K562 (cell line): ENCODE data around the gene CCNL1. TPM values are rescaled to one million over a fixed set of nuclear protein-coding genes. Genes with fewer than 3 reads are reported as not detected.

Source experiments
- EGR1 ChIP-seq: fragments of 450-650 bp; conservative IDR thresholded peaks from 2 replicates; pipeline ENCODE4 v1.6.1; 2017; ENCODE audit warnings: mild to moderate bottlenecking
- GTF2A2 ChIP-seq: IDR thresholded peaks from 2 replicates; pipeline ENCODE4 v1.6.1; 2016; ENCODE audit warnings: mild to moderate bottlenecking, missing genetic modification characterization, missing compliant biosample characterization
- JUN ChIP-seq, 2 experiments: sonication (generic) in 1 of 2; formaldehyde crosslinking in 1 of 2; IDR thresholded peaks; 2 replicates each; pipeline versions ENCODE4 v1.6.1 to v1.8.0; 2012 to 2022; ENCODE audit warnings: borderline replicate concordance in 2 of 2, mild to moderate bottlenecking in 2 of 2, improper control_type of control experiment in 1 of 2, low read depth in 1 of 2, low read length in 1 of 2, missing genetic modification reagents in 1 of 2
- JUND ChIP-seq, 2 experiments: IDR thresholded peaks; 2 replicates in 1 of 2; 3 replicates in 1 of 2; pipeline ENCODE4 v1.6.1; 2011; ENCODE audit warnings: borderline replicate concordance in 2 of 2, low read depth in 2 of 2, low read length in 2 of 2, improper control_type of control experiment in 1 of 2, missing biosample characterization in 1 of 2, missing genetic modification characterization in 1 of 2, missing genetic modification reagents in 1 of 2
- MAFK ChIP-seq: IDR thresholded peaks from 2 replicates; pipeline ENCODE4 v1.6.1; 2011; ENCODE audit warnings: low read length, improper control_type of control experiment
- PBX2 ChIP-seq, 2 experiments: IDR thresholded peaks in 1 of 2; conservative IDR thresholded peaks in 1 of 2; 2 replicates each; pipeline ENCODE4 v1.6.1; 2016; ENCODE audit warnings: low read depth in 2 of 2, mild to moderate bottlenecking in 1 of 2, missing compliant biosample characterization in 1 of 2, missing genetic modification characterization in 1 of 2, moderate library complexity in 1 of 2
- SOX6 ChIP-seq: fragments of 450-650 bp; IDR thresholded peaks from 2 replicates; pipeline ENCODE4 v1.6.1; 2014; ENCODE audit warnings: mild to moderate bottlenecking
- TEAD4 ChIP-seq, 2 experiments: sonication (generic) in 1 of 2; formaldehyde crosslinking in 1 of 2; IDR thresholded peaks; 2 replicates each; pipeline versions ENCODE4 v1.6.1 to v1.8.0; 2012 to 2022; ENCODE audit warnings: borderline replicate concordance in 1 of 2, inconsistent platforms in 1 of 2, low read length in 1 of 2, mild to moderate bottlenecking in 1 of 2, missing genetic modification reagents in 1 of 2
- ZNF408 ChIP-seq: fragments of 250-450 bp; sonication (Bioruptor Pico); IDR thresholded peaks from 2 replicates; pipeline ENCODE4 v1.4.0; 2020; ENCODE audit warnings: low read depth, mild to moderate bottlenecking, moderate library complexity
- polyA plus RNA-seq, 8 experiments: library from polyadenylated mRNA; depleted of rRNA in 4 of 8; stranded (reverse) in 5 of 8; unstranded in 3 of 8; fragments of >200 nt; fragmentation: Nextera tagmentation in 2 of 8; fragmentation: Illumina TruSeq in 1 of 8; extraction: Ambion mirVana in 2 of 8; extraction: Trizol in 1 of 8; gene quantifications; 2 replicates each; pipeline versions ENCODE4 v1.2.1 to v1.2.3, GENCODE V29; 2011 to 2014; ENCODE audit warnings: inconsistent platforms in 1 of 8, missing spikeins in 1 of 8
- total RNA-seq, 7 experiments: library from RNA; depleted of rRNA in 6 of 7; stranded (reverse); fragments of >200 nt in 6 of 7; fragmentation: Illumina TruSeq in 2 of 7; extraction: Trizol in 2 of 7; gene quantifications; 2 replicates each; pipeline versions ENCODE4 v1.2.1 to v1.2.3, GENCODE V29; 2011 to 2021; ENCODE audit warnings: low replicate concordance in 1 of 7
- TF ChIP-seq, protein P1 (sequence below), 2 experiments: fragments of 450-650 bp in 1 of 2; IDR thresholded peaks; 2 replicates each; pipeline ENCODE4 v1.6.1; 2011 to 2017; ENCODE audit warnings: low read depth in 2 of 2, antibody characterized with exemption in 1 of 2, borderline replicate concordance in 1 of 2, low read length in 1 of 2, mild to moderate bottlenecking in 1 of 2, mixed read lengths in 1 of 2; ENCODE audit not compliant: control insufficient read depth in 1 of 2
- TF ChIP-seq, protein P2 (sequence below), 2 experiments: fragments of 450-650 bp; IDR thresholded peaks; 2 replicates each; pipeline ENCODE4 v1.6.1; 2018; ENCODE audit warnings: mild to moderate bottlenecking in 2 of 2, low read depth in 1 of 2; ENCODE audit not compliant: partially characterized antibody in 2 of 2
- TF ChIP-seq, protein P3 (sequence below): fragments of 450-650 bp; IDR thresholded peaks from 2 replicates; pipeline ENCODE4 v1.6.1; 2016

The CCNL1 gene
- total and polyA plus RNA-seq, 9 of the 15 experiments (the other 6 are each of a cell fraction or from before 2014, with no cell fraction given): 16.1 to 186 (median 132) TPM

DNA sequence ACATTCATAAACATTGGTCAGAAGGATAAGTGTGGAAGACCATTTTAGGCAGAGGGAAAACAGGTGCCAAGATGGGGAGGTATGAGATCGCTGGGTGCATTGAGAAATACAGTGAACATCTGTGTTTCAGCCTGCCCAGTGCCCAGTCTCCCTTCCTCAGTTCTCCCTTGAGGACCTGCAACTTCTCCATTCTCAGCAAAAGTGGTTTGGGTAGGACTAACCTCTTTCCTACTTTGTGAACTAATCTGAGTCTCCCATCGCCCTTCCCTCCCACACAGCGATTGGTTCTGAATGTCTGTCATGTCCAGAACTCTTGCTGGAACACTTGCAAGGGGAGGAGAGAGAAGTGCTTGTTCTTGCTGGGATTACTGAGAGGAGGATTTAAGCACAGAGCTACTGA is 10.9 kb upstream of the CCNL1 start (continued):
- TF ChIP-seq JUND (IDR thresholded peaks at IDR 0.05; ENCODE audit: borderline replicate concordance, low read depth, low read length): no peak
- peak; percentile 57; the same call in 1 of the 3 replicates for TF ChIP-seq JUND (tag; IDR thresholded peaks at IDR 0.05; ENCODE audit: borderline replicate concordance, low read depth, low read length)
- TF ChIP-seq, protein P1, sequence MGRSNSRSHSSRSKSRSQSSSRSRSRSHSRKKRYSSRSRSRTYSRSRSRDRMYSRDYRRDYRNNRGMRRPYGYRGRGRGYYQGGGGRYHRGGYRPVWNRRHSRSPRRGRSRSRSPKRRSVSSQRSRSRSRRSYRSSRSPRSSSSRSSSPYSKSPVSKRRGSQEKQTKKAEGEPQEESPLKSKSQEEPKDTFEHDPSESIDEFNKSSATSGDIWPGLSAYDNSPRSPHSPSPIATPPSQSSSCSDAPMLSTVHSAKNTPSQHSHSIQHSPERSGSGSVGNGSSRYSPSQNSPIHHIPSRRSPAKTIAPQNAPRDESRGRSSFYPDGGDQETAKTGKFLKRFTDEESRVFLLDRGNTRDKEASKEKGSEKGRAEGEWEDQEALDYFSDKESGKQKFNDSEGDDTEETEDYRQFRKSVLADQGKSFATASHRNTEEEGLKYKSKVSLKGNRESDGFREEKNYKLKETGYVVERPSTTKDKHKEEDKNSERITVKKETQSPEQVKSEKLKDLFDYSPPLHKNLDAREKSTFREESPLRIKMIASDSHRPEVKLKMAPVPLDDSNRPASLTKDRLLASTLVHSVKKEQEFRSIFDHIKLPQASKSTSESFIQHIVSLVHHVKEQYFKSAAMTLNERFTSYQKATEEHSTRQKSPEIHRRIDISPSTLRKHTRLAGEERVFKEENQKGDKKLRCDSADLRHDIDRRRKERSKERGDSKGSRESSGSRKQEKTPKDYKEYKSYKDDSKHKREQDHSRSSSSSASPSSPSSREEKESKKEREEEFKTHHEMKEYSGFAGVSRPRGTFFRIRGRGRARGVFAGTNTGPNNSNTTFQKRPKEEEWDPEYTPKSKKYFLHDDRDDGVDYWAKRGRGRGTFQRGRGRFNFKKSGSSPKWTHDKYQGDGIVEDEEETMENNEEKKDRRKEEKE (IDR thresholded peaks at IDR 0.05; ENCODE audit: borderline replicate concordance in 1 of 2, control insufficient read depth in 1 of 2, low read depth in 2 of 2, low read length in 1 of 2): no peak
- no peak for TF ChIP-seq JUN (IDR thresholded peaks at IDR 0.05; ENCODE audit: borderline replicate concordance, low read depth, low read length)
- TF ChIP-seq JUN (CRISPR knock-in tag; IDR thresholded peaks at IDR 0.05; ENCODE audit: borderline replicate concordance): no peak
- no peak for TF ChIP-seq MAFK
- TF ChIP-seq, protein P2, sequence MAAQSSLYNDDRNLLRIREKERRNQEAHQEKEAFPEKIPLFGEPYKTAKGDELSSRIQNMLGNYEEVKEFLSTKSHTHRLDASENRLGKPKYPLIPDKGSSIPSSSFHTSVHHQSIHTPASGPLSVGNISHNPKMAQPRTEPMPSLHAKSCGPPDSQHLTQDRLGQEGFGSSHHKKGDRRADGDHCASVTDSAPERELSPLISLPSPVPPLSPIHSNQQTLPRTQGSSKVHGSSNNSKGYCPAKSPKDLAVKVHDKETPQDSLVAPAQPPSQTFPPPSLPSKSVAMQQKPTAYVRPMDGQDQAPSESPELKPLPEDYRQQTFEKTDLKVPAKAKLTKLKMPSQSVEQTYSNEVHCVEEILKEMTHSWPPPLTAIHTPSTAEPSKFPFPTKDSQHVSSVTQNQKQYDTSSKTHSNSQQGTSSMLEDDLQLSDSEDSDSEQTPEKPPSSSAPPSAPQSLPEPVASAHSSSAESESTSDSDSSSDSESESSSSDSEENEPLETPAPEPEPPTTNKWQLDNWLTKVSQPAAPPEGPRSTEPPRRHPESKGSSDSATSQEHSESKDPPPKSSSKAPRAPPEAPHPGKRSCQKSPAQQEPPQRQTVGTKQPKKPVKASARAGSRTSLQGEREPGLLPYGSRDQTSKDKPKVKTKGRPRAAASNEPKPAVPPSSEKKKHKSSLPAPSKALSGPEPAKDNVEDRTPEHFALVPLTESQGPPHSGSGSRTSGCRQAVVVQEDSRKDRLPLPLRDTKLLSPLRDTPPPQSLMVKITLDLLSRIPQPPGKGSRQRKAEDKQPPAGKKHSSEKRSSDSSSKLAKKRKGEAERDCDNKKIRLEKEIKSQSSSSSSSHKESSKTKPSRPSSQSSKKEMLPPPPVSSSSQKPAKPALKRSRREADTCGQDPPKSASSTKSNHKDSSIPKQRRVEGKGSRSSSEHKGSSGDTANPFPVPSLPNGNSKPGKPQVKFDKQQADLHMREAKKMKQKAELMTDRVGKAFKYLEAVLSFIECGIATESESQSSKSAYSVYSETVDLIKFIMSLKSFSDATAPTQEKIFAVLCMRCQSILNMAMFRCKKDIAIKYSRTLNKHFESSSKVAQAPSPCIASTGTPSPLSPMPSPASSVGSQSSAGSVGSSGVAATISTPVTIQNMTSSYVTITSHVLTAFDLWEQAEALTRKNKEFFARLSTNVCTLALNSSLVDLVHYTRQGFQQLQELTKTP (IDR thresholded peaks at IDR 0.05; ENCODE audit: low read depth in 1 of 2, partially characterized antibody in 2 of 2): peak in 1 of 2 experiments; percentile 25
- peak; percentile 10; the same call in 1 of the 2 replicates for TF ChIP-seq SOX6
- TF ChIP-seq TEAD4 (IDR thresholded peaks at IDR 0.05; ENCODE audit: low read length): peak; percentile 23; the same call in 1 of the 2 replicates
- no peak for TF ChIP-seq TEAD4 (CRISPR knock-in tag; IDR thresholded peaks at IDR 0.05; ENCODE audit: borderline replicate concordance)
- TF ChIP-seq GTF2A2 (tag): no peak
- TF ChIP-seq, protein P3, sequence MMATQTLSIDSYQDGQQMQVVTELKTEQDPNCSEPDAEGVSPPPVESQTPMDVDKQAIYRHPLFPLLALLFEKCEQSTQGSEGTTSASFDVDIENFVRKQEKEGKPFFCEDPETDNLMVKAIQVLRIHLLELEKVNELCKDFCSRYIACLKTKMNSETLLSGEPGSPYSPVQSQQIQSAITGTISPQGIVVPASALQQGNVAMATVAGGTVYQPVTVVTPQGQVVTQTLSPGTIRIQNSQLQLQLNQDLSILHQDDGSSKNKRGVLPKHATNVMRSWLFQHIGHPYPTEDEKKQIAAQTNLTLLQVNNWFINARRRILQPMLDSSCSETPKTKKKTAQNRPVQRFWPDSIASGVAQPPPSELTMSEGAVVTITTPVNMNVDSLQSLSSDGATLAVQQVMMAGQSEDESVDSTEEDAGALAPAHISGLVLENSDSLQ: peak; percentile 82
- no peak for TF ChIP-seq PBX2 (CRISPR knock-in tag; IDR thresholded peaks at IDR 0.05; ENCODE audit: low read depth)
- TF ChIP-seq PBX2 (tag; conservative IDR thresholded peaks at IDR 0.05; ENCODE audit: low read depth): 0 out of 2 replicates have a peak, but pooled peaks have one; percentile 21
- 0 out of 2 replicates have a peak, but pooled peaks have one; percentile 42 for TF ChIP-seq EGR1
- TF ChIP-seq ZNF408 (CRISPR knock-in tag): no peak
